Measurements from ENCODE around the gene NFATC2. TPM values are rescaled to one million over a fixed set of nuclear protein-coding genes. Genes with fewer than 3 reads are reported as not detected.
A peak's percentile ranks its signal among the peaks of the same experiment; 100 is the strongest.
"Not testable (repeated sequence)": the region's sequence is repeated elsewhere in the genome, so short reads cannot be mapped to it uniquely, and the experiment has no call there.

Gene NFATC2
- total RNA-seq, 1 donor from 2014 or later, result 46.0 TPM

- H3K4me3 Mint-ChIP-seq, result no peak overlapping the region
- POLR2A ChIA-PET, result no interaction called here
- intact Hi-C loops (cut with micrococcal nuclease), result no loop called here
- peaks cover 87% of the 10 kb centered on the region for H3K36me3 Mint-ChIP-seq (ENCODE audit: low read depth)
- H3K4me1 Mint-ChIP-seq, result no peaks in the 10 kb centered on the region
- ATAC-seq (ENCODE audit: low read depth), result no peak
- H3K9me3 Mint-ChIP-seq, result no peaks in the 10 kb centered on the region
- no peak for TF ChIP-seq CTCF (IDR thresholded peaks at IDR 0.05)
- no peak overlapping the region for H3K27ac Mint-ChIP-seq
- no peak for DNase-seq
- CTCF ChIA-PET, result no interaction called here
- H3K27me3 Mint-ChIP-seq, result no peaks in the 10 kb centered on the region
These were observed 73.9 kb downstream of the NFATC2 start for GRCh38 chr20:51468636-51469035.

- POLR2A ChIA-PET, result no interaction called here
- H3K4me3 Mint-ChIP-seq, result no peak overlapping the region
- CTCF ChIA-PET, result no interaction called here
- DNase-seq (no peak), ATAC-seq (ENCODE audit: low read depth) (no peak)
- no peaks in the 10 kb centered on the region for H3K9me3 Mint-ChIP-seq
- H3K27me3 Mint-ChIP-seq, result no peaks in the 10 kb centered on the region
- peaks cover 87% of the 10 kb centered on the region for H3K36me3 Mint-ChIP-seq (ENCODE audit: low read depth)
- H3K27ac Mint-ChIP-seq, result no peak overlapping the region
- TF ChIP-seq CTCF (IDR thresholded peaks at IDR 0.05), result no peak
- intact Hi-C loops (cut with micrococcal nuclease), result no loop called here
- peaks cover 2% of the 10 kb centered on the region for H3K4me1 Mint-ChIP-seq
These were observed 74.4 kb downstream of the NFATC2 start for GRCh38 chr20:51467956-51468626.

GRCh38 chr20:51463998-51464397 is 78.5 kb downstream of the NFATC2 start:
- ChIA-PET POLR2A (interaction anchor here (0.9 kb wide), 1 partner anchor 63 kb away, joined by 3 read pairs; no protein-coding TSS in a partner anchor), CTCF (no interaction called here)
- ATAC-seq (ENCODE audit: low read depth) (no peak), DNase-seq (no peak)
- H3K36me3 Mint-ChIP-seq (ENCODE audit: low read depth), result peaks cover 72% of the 10 kb centered on the region
- H3K4me3 Mint-ChIP-seq, result no peak overlapping the region
- H3K4me1 Mint-ChIP-seq, result peaks cover 36% of the 10 kb centered on the region
- H3K27ac Mint-ChIP-seq, result no peak overlapping the region
- intact Hi-C loops (cut with micrococcal nuclease), result loop anchor here (5.0 kb wide), 1 partner anchor 77 kb away; no protein-coding TSS in a partner anchor
- H3K9me3 Mint-ChIP-seq, result no peaks in the 10 kb centered on the region
- no peak for TF ChIP-seq CTCF (IDR thresholded peaks at IDR 0.05)
- no peaks in the 10 kb centered on the region for H3K27me3 Mint-ChIP-seq

- Mint-ChIP-seq H3K27me3 (no peaks in the 10 kb centered on the region), H3K9me3 (no peaks in the 10 kb centered on the region), H3K4me3 (no peak overlapping the region), H3K36me3 (ENCODE audit: low read depth) (peaks cover 71% of the 10 kb centered on the region), H3K4me1 (peaks cover 41% of the 10 kb centered on the region), H3K27ac (peak overlapping the region; percentile 20)
- intact Hi-C loops (cut with micrococcal nuclease), result loop anchor here (5.0 kb wide), 1 partner anchor 76 kb away; no protein-coding TSS in a partner anchor
- ChIA-PET POLR2A (interaction anchor here (0.9 to 1.2 kb wide), 2 partner anchors 63 to 78 kb away, joined by 3 read pairs; no protein-coding TSS in a partner anchor), CTCF (no interaction called here)
- no peak for ATAC-seq (ENCODE audit: low read depth)
- no peak for TF ChIP-seq CTCF (IDR thresholded peaks at IDR 0.05)
- no peak for DNase-seq
These were observed 79.0 kb downstream of the NFATC2 start for GRCh38 chr20:51463560-51463959.

- POLR2A ChIA-PET, result interaction anchor here (0.6 to 3.0 kb wide), 7 partner anchors 37 to 671 kb away, joined by 3 to 27 read pairs (median 3); no protein-coding TSS in a partner anchor
- H3K27me3 Mint-ChIP-seq, result no peaks in the 10 kb centered on the region
- TF ChIP-seq CTCF (IDR thresholded peaks at IDR 0.05), result no peak
- ATAC-seq (ENCODE audit: low read depth) (no peak), DNase-seq (no peak)
- peaks cover 67% of the 10 kb centered on the region for H3K36me3 Mint-ChIP-seq (ENCODE audit: low read depth)
- no peaks in the 10 kb centered on the region for H3K9me3 Mint-ChIP-seq
- H3K4me3 Mint-ChIP-seq, result no peak overlapping the region
- H3K4me1 Mint-ChIP-seq, result peaks cover 48% of the 10 kb centered on the region
- intact Hi-C loops (cut with micrococcal nuclease), result loop anchor here (5.0 kb wide), 1 partner anchor 75 kb away; no protein-coding TSS in a partner anchor
- H3K27ac Mint-ChIP-seq, result peak overlapping the region; percentile 30
- CTCF ChIA-PET, result no interaction called here
These were observed 79.8 kb downstream of the NFATC2 start for GRCh38 chr20:51462566-51463276.

- not testable (repeated sequence) for H3K27me3 Mint-ChIP-seq; H3K9me3 Mint-ChIP-seq; DNase-seq; ATAC-seq (ENCODE audit: low read depth); H3K4me3 Mint-ChIP-seq
- Mint-ChIP-seq H3K36me3 (ENCODE audit: low read depth) (peaks cover 59% of the 10 kb centered on the region), H3K4me1 (peaks cover 57% of the 10 kb centered on the region), H3K27ac (peak overlapping the region; percentile 95)
- ChIA-PET POLR2A (interaction anchor here (0.6 to 3.5 kb wide), 10 partner anchors 34 to 1694 kb away, joined by 3 to 38 read pairs (median 6); partner anchors contain the start of gene NFATC2), CTCF (interaction anchor here (1.3 to 1.6 kb wide), 5 partner anchors 45 to 671 kb away, joined by 3 to 11 read pairs (median 5); partner anchors contain the start of gene NFATC2)
- intact Hi-C loops (cut with micrococcal nuclease), result loop anchor here (1.0 to 5.0 kb wide), 9 partner anchors 18 to 79 kb away; no protein-coding TSS in a partner anchor
These were observed 80.7 kb downstream of the NFATC2 start for GRCh38 chr20:51461846-51462245.
